DND-41 (cell line): Measurements from ENCODE around the gene ATF5.

Experiments used
- EZH2 ChIP-seq: IDR thresholded peaks from 3 replicates; pipeline ENCODE4 v1.6.1; 2012; ENCODE audit warnings: borderline replicate concordance, low read depth, mild to moderate bottlenecking, moderate library complexity, low read length, inconsistent platforms; ENCODE audit not compliant: severe bottlenecking
- TF ChIP-seq, protein P1 (sequence below): IDR thresholded peaks from 2 replicates; pipeline ENCODE4 v1.5.1; 2012; ENCODE audit warnings: borderline replicate concordance, low read length, moderate library complexity, mild to moderate bottlenecking; ENCODE audit not compliant: poor library complexity, severe bottlenecking; ENCODE audit errors: extremely low read depth

DNA sequence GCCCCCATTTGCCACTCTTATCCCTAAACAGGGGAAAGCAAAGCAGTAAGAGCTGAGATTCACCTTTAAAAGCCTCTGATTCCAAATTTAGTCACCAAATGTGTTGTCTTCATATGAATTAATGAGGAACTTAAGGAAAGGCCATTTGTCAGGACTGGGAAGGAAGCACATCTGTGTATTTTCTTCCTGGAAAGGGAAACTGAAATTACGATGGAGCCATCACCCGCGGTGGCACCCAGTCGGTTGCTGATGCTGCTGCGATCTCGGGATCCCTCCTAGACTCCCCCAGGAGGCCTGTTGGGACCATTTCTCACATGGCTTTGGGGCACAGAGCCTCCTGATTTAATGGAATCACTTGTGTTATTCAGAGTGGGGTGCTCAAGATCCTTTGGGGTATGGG, 24.9 kb upstream of the ATF5 start:
- TF ChIP-seq, protein P1, sequence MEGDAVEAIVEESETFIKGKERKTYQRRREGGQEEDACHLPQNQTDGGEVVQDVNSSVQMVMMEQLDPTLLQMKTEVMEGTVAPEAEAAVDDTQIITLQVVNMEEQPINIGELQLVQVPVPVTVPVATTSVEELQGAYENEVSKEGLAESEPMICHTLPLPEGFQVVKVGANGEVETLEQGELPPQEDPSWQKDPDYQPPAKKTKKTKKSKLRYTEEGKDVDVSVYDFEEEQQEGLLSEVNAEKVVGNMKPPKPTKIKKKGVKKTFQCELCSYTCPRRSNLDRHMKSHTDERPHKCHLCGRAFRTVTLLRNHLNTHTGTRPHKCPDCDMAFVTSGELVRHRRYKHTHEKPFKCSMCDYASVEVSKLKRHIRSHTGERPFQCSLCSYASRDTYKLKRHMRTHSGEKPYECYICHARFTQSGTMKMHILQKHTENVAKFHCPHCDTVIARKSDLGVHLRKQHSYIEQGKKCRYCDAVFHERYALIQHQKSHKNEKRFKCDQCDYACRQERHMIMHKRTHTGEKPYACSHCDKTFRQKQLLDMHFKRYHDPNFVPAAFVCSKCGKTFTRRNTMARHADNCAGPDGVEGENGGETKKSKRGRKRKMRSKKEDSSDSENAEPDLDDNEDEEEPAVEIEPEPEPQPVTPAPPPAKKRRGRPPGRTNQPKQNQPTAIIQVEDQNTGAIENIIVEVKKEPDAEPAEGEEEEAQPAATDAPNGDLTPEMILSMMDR, result no peak
- no peak for TF ChIP-seq EZH2
